SH-SY5Y (cell line): Measurements from ENCODE around the gene AKAP3.

Experiments
- GATA2 ChIP-seq: IDR thresholded peaks from 2 replicates; pipeline ENCODE4 v1.6.1; 2011; ENCODE audit warnings: mild to moderate bottlenecking, low read depth, low read length
- GATA3 ChIP-seq: IDR thresholded peaks from 2 replicates; pipeline ENCODE4 v1.6.1; 2011; ENCODE audit warnings: low read depth, mild to moderate bottlenecking, low read length, moderate library complexity

DNA sequence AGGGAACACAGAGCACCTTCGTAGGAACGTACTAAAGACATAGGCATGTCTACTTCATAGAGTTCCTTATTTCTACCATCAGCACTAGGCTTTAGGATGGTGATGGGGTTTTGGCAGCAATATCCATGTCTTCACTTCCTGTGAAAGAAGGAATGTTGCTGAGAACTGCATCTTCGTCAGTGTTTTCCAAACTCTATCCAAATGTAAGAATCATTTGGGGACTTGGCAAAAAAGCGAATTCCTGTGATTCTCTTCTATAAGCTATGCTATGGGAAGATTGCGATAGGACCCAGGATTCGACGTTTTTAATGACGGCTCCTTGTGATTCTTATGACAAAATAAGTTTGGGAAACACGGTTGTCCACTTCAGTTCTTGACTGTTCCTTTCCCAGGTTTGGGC lies 39.8 kb downstream of the AKAP3 start:
- no peak for TF ChIP-seq GATA2
- no peak for TF ChIP-seq GATA3
